MM.1S (cell line): ENCODE data around the gene CDK5.

Source experiments
- DNase-seq: peaks from one replicate; pipeline ENCODE4 v3.0.0-alpha.2; 2015
- H2AFZ ChIP-seq: fragments of 300-600 bp; sonication (generic); 2 replicates; pipeline ENCODE4 v1.6.0; 2016; ENCODE audit warnings: antibody characterized with exemption, low read length
- H3F3A ChIP-seq: fragments of 300-600 bp; sonication (generic); 2 replicates; pipeline ENCODE4 v1.6.1; 2016; ENCODE audit warnings: mild to moderate bottlenecking, antibody characterized with exemption, low read length, moderate library complexity, mixed read lengths; ENCODE audit not compliant: insufficient read depth
- H3K27ac ChIP-seq: fragments of 300-600 bp; sonication (generic); 2 replicates; pipeline ENCODE4 v1.5.1; 2016; ENCODE audit warnings: mild to moderate bottlenecking, low read length
- H3K27me3 ChIP-seq: fragments of 300-600 bp; sonication (generic); replicated peaks from 2 replicates; pipeline ENCODE4 v1.6.0; 2016; ENCODE audit warnings: low read length; ENCODE audit not compliant: insufficient read depth
- H3K36me3 ChIP-seq: fragments of 300-600 bp; sonication (generic); replicated peaks from 2 replicates; pipeline ENCODE4 v1.6.1; 2016; ENCODE audit warnings: mild to moderate bottlenecking, low read length, mixed read lengths; ENCODE audit not compliant: insufficient read depth
- H3K4me1 ChIP-seq: fragments of 300-600 bp; sonication (generic); 2 replicates; pipeline ENCODE4 v1.6.1; 2016; ENCODE audit warnings: low read length, mixed read lengths
- H3K4me2 ChIP-seq: fragments of 300-600 bp; sonication (generic); 2 replicates; pipeline ENCODE4 v1.6.0; 2016; ENCODE audit warnings: low read depth, low read length
- H3K4me3 ChIP-seq: fragments of 300-600 bp; sonication (generic); 2 replicates; pipeline ENCODE4 v1.5.1; 2016; ENCODE audit warnings: low read length, mixed read lengths
- H3K79me2 ChIP-seq: fragments of 300-600 bp; sonication (generic); 2 replicates; pipeline ENCODE4 v1.6.1; 2016; ENCODE audit warnings: mixed run types, low read length, mixed read lengths
- H3K9ac ChIP-seq: fragments of 300-600 bp; sonication (generic); 2 replicates; pipeline ENCODE4 v1.6.1; 2016; ENCODE audit warnings: low read length, mixed read lengths
- H3K9me2 ChIP-seq: fragments of 300-600 bp; sonication (generic); replicated peaks from 2 replicates; pipeline ENCODE4 v1.6.1; 2016; ENCODE audit warnings: mild to moderate bottlenecking, low read length, mixed read lengths; ENCODE audit not compliant: insufficient read depth
- H3K9me3 ChIP-seq: fragments of 300-600 bp; sonication (generic); replicated peaks from 2 replicates; pipeline ENCODE4 v1.6.1; 2016; ENCODE audit warnings: mild to moderate bottlenecking, low read length, mixed read lengths; ENCODE audit not compliant: insufficient read depth
- H4K20me1 ChIP-seq: fragments of 300-600 bp; sonication (generic); 2 replicates; pipeline ENCODE4 v1.6.1; 2016; ENCODE audit warnings: mild to moderate bottlenecking, low read length, moderate library complexity, mixed read lengths; ENCODE audit not compliant: insufficient read depth
- CTCF ChIP-seq: fragments of 300-600 bp; sonication (generic); IDR thresholded peaks from 2 replicates; pipeline ENCODE4 v1.5.1; 2016; ENCODE audit warnings: antibody characterized with exemption, low read length, mixed read lengths
- EZH2 ChIP-seq: fragments of 300-600 bp; sonication (generic); optimal IDR thresholded peaks from 2 replicates; pipeline ENCODE3; 2017; ENCODE audit warnings: low read depth, mild to moderate bottlenecking, antibody characterized with exemption, low read length, mixed read lengths
- EZH2phosphoT487 ChIP-seq: fragments of 300-600 bp; sonication (generic); IDR thresholded peaks from 2 replicates; pipeline ENCODE4 v1.6.1; 2018; ENCODE audit warnings: antibody characterized with exemption, low read length

Gene CDK5

DNA sequence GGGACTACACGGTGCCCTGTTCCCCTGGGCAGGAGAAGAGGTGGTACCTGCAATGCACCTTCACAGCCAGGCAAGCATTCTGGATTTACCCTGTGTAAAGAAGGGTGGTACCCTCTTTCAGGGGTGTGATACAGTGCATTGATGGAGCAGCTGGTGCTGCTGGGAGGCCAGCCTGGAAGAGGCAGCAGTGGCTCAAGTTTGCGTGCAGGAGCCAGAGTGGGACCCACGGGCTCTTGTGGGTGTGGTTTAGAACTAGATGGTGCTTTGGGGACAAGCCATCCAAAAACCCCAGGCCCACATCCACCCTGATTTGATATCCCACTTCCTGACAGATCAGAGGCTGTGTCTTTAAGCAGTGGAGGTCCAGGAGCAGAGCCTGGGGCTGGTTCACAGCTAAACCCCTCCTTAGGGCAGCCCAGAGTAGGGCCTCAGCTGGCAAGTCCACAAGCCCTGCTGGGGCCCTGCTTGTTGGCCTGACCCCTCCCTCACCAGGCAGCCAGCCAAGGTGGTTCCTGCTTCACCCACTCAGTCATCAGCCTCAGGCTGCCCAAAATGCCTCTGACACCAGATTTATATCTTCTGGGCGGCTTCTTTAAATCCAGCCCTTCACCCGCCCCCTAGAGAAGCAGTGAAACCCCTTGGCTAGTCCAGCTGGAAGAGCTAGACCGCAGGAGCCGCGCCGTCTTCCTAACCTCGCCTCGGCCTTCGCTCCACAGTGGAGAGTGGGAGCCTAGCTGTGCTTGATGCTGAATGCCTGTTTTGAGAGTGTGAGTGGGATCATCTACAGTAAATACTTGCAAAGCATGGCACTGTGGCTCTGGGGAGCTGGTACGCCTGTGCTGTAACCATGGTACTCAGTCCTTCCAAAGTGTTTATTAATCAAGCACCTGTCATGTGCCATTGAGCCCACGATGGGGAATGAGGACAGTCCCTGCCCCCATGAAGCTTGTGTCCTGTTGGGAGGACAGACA lies 10.8 kb downstream of the CDK5 start:
- TF ChIP-seq EZH2 = no peak
- no peak for TF ChIP-seq EZH2phosphoT487
- TF ChIP-seq CTCF = no peak
- Histone ChIP-seq H3K36me3 (no peaks in the 10 kb centered on the region), H2AFZ (no peak overlapping the region), H3F3A (no peaks in the 10 kb centered on the region), H3K4me3 (no peak overlapping the region), H4K20me1 (no peaks in the 10 kb centered on the region), H3K27ac (no peak overlapping the region), H3K9me3 (no peaks in the 10 kb centered on the region), H3K9me2 (no peaks in the 10 kb centered on the region), H3K9ac (no peak overlapping the region), H3K4me2 (no peak overlapping the region), H3K27me3 (peaks cover 18% of the 10 kb centered on the region), H3K79me2 (no peaks in the 10 kb centered on the region), H3K4me1 (no peaks in the 10 kb centered on the region)
- no peak for DNase-seq

DNA sequence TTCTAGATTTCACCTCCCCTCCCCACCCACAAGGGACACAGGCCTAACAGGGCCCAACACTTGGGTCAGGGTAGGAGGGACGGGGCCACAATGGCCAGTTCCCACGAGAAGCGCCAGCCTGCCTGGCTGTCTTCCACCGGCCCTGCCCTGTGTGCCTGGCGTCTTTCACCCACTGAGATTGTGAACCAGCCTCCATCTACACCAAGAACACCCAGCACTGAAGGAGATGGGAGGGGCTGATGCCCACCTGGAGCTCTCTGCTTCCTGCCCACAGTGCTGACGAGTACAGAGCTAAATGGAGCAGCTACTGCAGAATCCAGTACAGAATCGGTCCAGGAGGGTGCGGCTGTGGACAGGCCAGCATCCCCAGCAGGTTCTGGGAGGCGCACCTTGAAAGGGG lies 11.7 kb downstream of the CDK5 start:
- Histone ChIP-seq H4K20me1 (no peaks in the 10 kb centered on the region), H3K9me3 (no peaks in the 10 kb centered on the region), H3K36me3 (no peaks in the 10 kb centered on the region), H3K9ac (no peak overlapping the region), H3K4me3 (no peak overlapping the region), H3F3A (no peaks in the 10 kb centered on the region), H3K4me2 (no peak overlapping the region), H3K27ac (no peak overlapping the region), H3K9me2 (no peaks in the 10 kb centered on the region), H3K4me1 (no peaks in the 10 kb centered on the region), H3K79me2 (no peaks in the 10 kb centered on the region), H3K27me3 (peaks cover 15% of the 10 kb centered on the region), H2AFZ (no peak overlapping the region)
- TF ChIP-seq EZH2 (no peak), EZH2phosphoT487 (no peak), CTCF (no peak)
- no peak for DNase-seq

DNA sequence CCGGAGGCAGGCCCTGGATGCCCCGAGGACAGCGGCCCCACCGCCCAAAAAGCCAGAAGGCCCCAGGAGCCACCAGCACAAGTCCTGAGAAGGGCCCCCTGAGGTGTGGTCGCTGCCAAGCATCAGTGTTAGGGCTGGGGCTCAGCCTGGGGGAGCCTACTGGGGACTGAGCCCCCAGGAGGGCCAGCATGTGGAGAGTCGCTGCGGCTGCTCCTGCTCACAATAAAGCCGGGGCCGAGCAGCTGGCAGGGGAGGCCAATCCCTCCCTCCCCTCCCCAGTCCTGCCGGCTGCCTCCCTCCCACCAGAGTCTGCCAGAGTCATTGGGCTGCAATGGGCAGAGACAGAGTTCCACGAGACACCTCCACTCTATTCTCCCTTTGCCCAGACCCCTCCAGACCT lies 12.4 kb downstream of the CDK5 start:
- Histone ChIP-seq H3K9ac (no peak overlapping the region), H3K4me2 (no peak overlapping the region), H3K27me3 (peaks cover 8% of the 10 kb centered on the region), H2AFZ (no peak overlapping the region), H3K4me3 (no peak overlapping the region), H3K9me2 (no peaks in the 10 kb centered on the region), H3K36me3 (no peaks in the 10 kb centered on the region), H3K79me2 (no peaks in the 10 kb centered on the region), H3F3A (no peaks in the 10 kb centered on the region), H3K27ac (no peak overlapping the region), H3K9me3 (no peaks in the 10 kb centered on the region), H4K20me1 (no peaks in the 10 kb centered on the region), H3K4me1 (no peaks in the 10 kb centered on the region)
- DNase-seq = no peak
- TF ChIP-seq EZH2phosphoT487 (no peak), EZH2 (no peak), CTCF (no peak)
